Activated CD4-positive, alpha-beta T cell treated with anti-CD3 and anti-CD28 coated beads, Interleukin-2, amount 50 U/mL, for 16 hours (primary cell): ENCODE results near the gene WDR81.
"Not testable (repeated sequence)": the region's sequence is repeated elsewhere in the genome, so short reads cannot be mapped to it uniquely, and the experiment has no call there.

Experiments
- DNase-seq: peaks from one replicate; pipeline ENCODE4 v3.0.0-alpha.2; 2020

The WDR81 gene

GRCh38 chr17:1732241-1732832 lies 7.8 kb downstream of the WDR81 start:
- DNase-seq, result no peak

- DNase-seq, result no peak
Measured at GRCh38 chr17:1732833-1733321, 8.4 kb downstream of the WDR81 start.

- DNase-seq, result no peak
Measured at GRCh38 chr17:1733759-1734158, 9.3 kb downstream of the WDR81 start.

DNA sequence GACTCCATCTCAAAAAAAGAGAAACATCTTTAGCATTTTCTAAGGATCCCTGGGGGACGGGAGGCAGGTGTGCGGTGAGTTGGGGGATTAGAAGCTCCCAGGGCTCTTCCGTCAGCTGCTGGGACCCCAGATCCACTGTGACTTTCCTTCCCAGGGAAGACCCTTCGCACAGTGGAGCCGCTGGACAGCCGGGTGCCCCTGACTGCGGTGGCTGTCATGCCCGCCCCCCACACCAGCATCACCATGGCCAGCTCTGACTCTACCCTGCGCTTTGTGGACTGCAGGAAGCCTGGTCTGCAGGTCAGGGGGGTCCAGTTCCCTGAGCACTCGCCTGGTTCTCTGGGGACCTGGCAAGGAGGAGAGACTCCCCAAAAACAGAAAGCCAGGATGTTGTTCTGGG lies 10.9 kb downstream of the WDR81 start:
- DNase-seq, result no peak

DNA sequence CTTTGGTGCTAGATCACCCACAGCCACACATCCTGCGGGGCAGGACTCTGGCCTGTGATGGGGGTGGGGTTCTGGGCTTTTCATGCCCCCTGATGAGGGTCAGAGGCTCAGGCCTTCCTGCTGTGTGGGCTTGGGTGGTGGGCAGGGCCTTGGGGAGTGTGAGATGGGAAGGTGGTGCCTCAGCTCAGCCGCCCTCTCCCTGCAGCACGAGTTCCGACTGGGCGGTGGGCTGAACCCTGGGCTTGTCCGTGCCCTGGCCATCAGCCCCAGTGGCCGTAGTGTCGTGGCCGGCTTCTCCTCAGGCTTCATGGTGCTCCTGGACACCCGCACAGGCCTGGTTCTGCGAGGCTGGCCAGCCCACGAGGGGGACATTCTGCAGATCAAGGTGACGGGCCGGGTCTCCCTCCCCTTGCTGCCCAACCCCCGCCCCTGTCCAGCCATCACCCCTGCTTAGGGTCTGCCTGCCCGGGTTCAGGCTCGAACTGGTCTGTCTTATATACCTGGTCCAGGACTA lies 11.4 kb downstream of the WDR81 start:
- DNase-seq, result no peak

- no peak for DNase-seq
Measured at GRCh38 chr17:1736348-1737281, 12.1 kb downstream of the WDR81 start.

DNA sequence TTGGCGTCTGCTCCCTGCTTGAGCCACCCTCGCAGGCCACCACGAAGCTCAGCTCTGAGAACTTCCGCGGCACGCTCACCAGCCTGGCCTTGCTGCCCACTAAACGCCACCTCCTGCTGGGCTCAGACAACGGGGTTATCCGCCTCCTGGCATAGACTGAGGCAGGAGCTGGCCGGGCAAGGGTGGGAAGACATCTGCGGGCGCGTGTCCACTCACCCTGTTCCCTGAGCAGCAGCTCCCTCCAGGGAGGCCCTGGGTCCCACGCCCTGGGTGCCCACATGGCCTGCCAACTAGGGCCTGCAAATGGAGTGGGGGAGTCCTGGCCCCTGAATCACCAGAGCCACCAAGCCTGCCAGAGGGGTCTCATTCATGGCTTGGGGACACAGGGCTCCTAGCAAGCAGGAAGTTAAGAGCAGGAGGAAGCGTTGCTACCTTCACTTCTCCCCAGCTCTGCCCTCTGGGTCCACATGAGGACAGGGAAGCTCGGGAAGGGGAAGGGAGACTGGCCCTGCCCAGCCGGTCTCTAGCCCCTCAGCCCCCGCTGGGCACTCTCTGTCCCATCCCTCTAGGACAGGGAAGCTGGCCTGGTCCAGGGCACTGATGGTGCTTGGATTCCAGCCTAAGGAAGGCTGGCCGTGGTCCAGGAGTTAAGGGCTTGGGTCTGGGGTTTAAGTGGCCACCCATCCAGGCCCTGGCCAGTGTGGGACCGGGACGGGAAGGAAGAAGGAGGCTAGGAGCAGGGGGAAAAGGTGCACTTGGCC lies 13.2 kb downstream of the WDR81 start:
- DNase-seq, result no peak

GRCh38 chr17:1741899-1742298 lies 17.4 kb downstream of the WDR81 start:
- DNase-seq, result not testable (repeated sequence)

- no peak for DNase-seq
Measured at GRCh38 chr17:1742371-1743087, 18.0 kb downstream of the WDR81 start, which contains the start of gene SERPINF2. Gene SERPINF2 (plus strand): TSS chr17:1742871. CDS start chr17:1744996, 2,125 bp downstream.

DNA sequence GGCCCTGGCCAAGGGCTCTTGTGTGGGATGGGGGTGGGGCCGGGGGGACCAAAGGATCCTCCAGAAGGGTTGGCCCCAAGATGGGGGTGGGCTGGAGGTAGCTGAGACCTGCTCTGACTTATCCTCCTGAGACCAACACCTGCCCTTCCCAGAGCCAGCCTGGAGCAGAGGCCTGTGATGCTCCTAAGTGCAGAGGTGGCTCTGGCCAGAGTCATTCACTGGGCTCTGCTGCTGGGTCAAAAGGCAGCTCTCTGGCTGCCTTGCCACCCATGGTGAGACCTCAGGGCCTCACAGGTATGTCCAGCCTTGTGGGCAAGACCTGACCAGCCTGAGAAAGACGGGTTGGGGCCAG lies 18.6 kb downstream of the WDR81 start:
- no peak for DNase-seq

DNA sequence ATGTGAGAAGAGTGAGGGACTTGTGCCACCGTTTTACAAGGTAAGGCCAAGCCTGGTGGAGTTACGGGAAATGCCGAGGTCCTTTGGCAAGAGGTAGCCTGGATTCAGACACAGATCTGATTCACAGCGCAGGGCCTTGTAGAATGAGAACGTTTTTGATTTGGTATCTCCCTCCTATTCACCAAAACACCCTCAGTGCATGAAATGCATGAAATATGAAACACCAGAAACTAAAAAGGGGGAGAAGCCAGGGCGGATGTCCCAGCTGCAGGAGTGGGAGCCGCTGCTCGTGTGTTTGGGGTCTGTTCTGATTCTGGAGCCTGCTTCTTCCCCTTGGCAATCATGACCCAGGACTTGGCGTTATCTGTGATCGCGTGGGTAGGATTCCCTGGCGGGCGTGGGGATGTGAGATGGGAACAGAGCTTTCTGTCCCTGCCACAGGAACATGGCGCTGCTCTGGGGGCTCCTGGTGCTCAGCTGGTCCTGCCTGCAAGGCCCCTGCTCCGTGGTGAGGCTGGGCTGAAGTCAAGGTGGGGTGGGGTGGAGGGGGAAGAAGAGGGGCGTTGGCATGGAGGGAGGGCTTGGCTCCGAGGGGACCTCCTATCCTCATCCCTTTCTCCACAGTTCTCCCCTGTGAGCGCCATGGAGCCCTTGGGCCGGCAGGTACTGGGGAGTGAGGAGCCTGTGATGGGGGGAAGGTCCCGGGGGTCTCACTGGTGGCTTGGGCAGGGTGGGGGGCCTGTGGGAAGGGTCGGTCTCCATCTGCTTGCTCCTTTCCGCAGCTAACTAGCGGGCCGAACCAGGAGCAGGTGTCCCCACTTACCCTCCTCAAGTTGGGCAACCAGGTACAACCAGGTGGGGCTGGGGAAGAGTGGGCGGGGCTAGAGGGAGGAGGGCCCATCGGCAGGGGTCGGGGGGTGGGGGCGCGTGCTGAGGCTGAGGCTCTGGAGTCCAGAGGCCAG lies 20.3 kb downstream of the WDR81 start:
- no peak for DNase-seq

DNA sequence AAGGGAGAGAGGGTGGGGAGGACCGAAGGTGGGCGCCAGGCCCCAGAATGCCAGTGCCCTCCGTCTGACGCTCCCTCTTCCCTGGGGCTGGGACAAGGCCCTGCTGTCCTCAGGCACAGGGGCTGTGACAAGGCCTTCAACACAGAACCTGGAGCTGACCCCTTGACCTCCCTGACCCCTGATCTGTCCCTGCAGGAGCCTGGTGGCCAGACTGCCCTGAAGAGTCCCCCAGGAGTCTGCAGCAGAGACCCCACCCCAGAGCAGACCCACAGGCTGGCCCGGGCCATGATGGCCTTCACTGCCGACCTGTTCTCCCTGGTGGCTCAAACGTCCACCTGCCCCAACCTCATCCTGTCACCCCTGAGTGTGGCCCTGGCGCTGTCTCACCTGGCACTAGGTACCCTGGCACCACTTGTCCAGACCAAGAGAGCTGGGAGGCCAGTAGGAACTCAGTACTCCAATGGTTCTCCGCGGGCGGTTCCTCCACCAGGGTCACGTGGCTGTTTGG lies 21.1 kb downstream of the WDR81 start:
- DNase-seq, result no peak

DNA sequence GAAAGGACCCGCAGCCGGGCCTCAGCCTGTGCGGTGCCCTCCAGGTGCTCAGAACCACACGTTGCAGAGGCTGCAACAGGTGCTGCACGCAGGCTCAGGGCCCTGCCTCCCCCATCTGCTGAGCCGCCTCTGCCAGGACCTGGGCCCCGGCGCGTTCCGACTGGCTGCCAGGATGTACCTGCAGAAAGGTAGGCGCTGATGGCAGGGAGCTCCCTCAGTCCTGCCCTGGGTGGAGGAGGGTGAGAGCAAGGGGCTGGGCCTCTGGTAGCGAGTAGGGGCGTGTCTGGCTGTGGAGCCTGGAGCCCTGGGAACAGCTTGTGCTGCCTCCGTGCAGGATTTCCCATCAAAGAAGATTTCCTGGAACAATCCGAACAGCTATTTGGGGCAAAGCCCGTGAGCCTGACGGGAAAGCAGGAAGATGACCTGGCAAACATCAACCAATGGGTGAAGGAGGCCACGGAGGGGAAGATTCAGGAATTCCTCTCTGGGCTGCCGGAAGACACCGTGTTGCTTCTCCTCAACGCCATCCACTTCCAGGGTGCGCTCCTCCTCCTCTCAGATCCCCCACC lies 22.6 kb downstream of the WDR81 start:
- DNase-seq, result no peak

- DNase-seq, result no peak
Measured at GRCh38 chr17:1750628-1751027, 26.1 kb downstream of the WDR81 start.

DNA sequence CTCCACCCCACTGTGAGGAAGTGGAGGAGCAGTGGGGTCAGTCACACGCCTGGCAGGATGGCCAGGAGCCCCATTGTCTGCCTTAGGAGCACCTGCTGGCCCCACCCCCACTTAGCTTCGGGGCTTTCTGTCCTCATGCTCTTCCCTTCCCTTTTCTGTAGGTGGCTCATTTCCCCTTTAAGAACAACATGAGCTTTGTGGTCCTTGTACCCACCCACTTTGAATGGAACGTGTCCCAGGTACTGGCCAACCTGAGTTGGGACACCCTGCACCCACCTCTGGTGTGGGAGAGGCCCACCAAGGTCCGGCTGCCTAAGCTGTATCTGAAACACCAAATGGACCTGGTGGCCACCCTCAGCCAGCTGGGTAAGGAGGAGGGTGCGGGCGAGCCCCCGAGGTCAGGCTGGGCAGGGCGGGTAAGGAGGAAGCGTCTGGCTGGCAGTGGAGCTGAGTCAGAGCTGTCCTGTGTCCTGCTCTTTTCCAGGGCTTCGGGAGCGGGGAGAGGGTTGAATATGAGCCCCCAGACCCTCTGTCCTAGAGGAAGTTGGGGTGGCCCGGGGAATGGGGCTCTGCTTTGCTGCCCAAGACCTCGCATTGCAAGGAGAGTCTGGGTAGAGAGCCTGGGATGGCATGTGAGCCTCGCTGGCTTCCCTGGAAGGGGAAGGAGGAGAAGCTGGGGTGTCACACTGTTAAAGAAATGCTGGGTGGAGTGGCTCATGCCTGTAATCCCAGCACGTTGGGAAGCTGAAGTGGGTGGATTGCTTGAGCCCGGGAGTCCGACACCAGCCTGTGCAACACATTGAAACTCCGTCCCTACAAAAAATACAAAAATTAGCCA lies 28.1 kb downstream of the WDR81 start:
- no peak for DNase-seq

GRCh38 chr17:1753767-1754429 lies 29.4 kb downstream of the WDR81 start:
- DNase-seq, result no peak

- DNase-seq, result no peak
Measured at GRCh38 chr17:1754430-1755112, 30.1 kb downstream of the WDR81 start.

DNA sequence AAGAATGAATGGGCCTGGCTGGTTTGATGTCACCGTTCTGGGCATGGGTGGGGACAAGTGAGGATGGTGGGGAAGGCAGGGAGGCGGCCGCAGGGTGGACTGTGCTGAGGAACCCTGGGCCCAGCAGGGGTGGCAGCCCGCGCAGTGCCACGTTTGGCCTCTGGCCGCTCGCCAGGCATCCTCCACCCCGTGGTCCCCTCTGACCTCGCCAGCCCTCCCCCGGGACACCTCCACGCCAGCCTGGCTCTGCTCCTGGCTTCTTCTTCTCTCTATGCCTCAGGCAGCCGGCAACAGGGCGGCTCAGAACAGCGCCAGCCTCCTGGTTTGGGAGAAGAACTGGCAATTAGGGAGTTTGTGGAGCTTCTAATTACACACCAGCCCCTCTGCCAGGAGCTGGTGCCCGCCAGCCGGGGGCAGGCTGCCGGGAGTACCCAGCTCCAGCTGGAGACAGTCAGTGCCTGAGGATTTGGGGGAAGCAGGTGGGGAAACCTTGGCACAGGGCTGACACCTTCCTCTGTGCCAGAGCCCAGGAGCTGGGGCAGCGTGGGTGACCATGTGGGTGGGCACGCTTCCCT lies 30.8 kb downstream of the WDR81 start:
- DNase-seq, result no peak
